ENCODE data around the gene ST3GAL2. TPM values are rescaled to one million over a fixed set of nuclear protein-coding genes. Genes with fewer than 3 reads are reported as not detected.

ST3GAL2 gene
- total and polyA plus RNA-seq, 10 of the 15 experiments (the other 5 are each of a cell fraction or from before 2014, with no cell fraction given) = 0.95 to 61.7 (median 25.9) TPM

GRCh38 chr16:70381604-70382342, 57.1 kb downstream of the ST3GAL2 start (continued):
- TF ChIP-seq NFYB (IDR thresholded peaks at IDR 0.05; ENCODE audit: insufficient read depth, low read depth, low read length) = 0 out of 2 replicates have a peak, but pooled peaks have one; percentile 5

DNA sequence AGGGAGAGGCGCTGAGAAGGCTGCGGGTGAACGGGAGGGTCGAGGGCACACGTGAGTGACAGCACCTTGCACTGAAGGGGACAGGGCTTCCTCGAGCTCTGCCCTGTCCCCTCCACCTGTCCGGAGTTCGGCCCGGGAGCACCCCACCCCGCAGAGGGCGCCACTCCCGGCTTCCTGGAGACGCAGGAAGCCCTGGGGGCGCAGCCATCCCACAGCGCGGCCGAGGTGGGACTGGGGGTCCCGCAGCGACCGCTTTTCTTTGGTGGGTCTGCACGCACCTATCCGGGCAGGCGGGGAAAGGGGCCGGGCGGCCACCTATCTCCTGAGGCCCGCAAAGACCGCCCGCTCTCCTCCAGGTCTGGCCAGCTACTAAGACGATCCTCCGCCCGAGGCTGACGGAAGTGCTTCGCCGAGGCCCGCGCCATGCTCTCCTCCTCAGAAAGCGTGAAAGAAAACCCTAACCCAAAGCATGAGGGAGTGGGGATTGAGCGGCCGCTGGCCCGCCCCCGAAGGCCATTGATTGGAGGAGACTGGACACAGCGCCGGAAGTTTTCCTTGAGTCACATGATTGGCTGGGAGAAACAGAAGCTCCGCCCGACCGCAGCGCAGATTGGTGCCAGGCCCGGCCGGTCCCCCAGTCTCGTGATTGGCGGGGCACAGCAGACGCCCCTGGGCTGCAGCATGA, 57.8 kb downstream of the ST3GAL2 start:
- Histone ChIP-seq H3K4me3 (peak overlapping the region; percentile 97), H3K4me1 (ENCODE audit: control insufficient read depth, insufficient read depth, low read length) (peaks cover 14% of the 10 kb centered on the region), H3K9me3 (replicated peaks; ENCODE audit: control insufficient read depth, insufficient read depth, low read length) (no peaks in the 10 kb centered on the region), H3K9ac (ENCODE audit: control insufficient read depth, insufficient read depth, low read length) (peak overlapping the region; percentile 98), H3K4me2 (ENCODE audit: control insufficient read depth, insufficient read depth) (peak overlapping the region; percentile 93), H3K27me3 (replicated peaks in 1 of 2; ENCODE audit: control insufficient read depth in 2 of 2, insufficient read depth in 2 of 2, low read length in 1 of 2) (no peaks in the 10 kb centered on the region), H4K20me1 (ENCODE audit: control insufficient read depth, insufficient read depth) (no peaks in the 10 kb centered on the region), H2AFZ (ENCODE audit: control insufficient read depth, low read depth, low read length) (peak overlapping the region; percentile 93), H3K79me2 (ENCODE audit: control insufficient read depth, insufficient read depth, low read length) (peaks cover 23% of the 10 kb centered on the region), H3K27ac (ENCODE audit: control insufficient read depth, insufficient read depth) (peak overlapping the region; percentile 92), H3K36me3 (ENCODE audit: control insufficient read depth in 2 of 2, insufficient read depth in 2 of 2, low read length in 1 of 2) (peaks cover 9 to 12% of the 10 kb centered on the region in 2 experiments; a peak in 3 of 4 replicates)
- SMC1A ChIA-PET (ENCODE audit: uncharacterized antibody, unreplicated experiment) = interaction anchor here (0.7 to 2.4 kb wide), 16 partner anchors 11 to 272 kb away, joined by 3 to 11 read pairs (median 4); partner anchors contain the start of genes AARS1 and DDX19A
- in situ Hi-C loops (cut with MboI) (no loop called here), intact Hi-C loops (cut with micrococcal nuclease; ENCODE audit: unreplicated experiment) (loop anchor here (2.0 kb wide), 4 partner anchors 50 to 148 kb away; partner anchors contain the start of gene ST3GAL2)
- WGBS (ENCODE audit: insufficient coverage, insufficient replicate concordance, low lambda C conversion rate, missing lambda C conversion rate) = under 1% methylated on average over 38 of the region's 52 CpGs
- BruUV-seq (replicated peaks) = TSS peak; percentile 62
- CTCF ChIA-PET = interaction anchor here (0.6 to 2.9 kb wide), 17 partner anchors 11 to 651 kb away, joined by 3 to 26 read pairs (median 4); partner anchors contain the start of genes COG4, EXOSC6, FCSK and SF3B3
- RAD21 ChIA-PET (ENCODE audit: unreplicated experiment) = interaction anchor here (0.9 to 3.3 kb wide), 21 partner anchors 9 to 272 kb away, joined by 3 to 28 read pairs (median 6); partner anchors contain the start of genes COG4, DDX19A, FCSK and SF3B3
- ATAC-seq (peak; percentile 94), FAIRE-seq (peak; percentile 98), DNase-seq (ENCODE audit: low read depth, low spot score) (peak; percentile 91)
- POLR2A ChIA-PET = interaction anchor here (0.5 to 2.4 kb wide), 18 partner anchors 13 to 269 kb away, joined by 3 to 20 read pairs (median 4); partner anchors contain the start of genes DDX19A and FCSK
- TF ChIP-seq, protein P1, sequence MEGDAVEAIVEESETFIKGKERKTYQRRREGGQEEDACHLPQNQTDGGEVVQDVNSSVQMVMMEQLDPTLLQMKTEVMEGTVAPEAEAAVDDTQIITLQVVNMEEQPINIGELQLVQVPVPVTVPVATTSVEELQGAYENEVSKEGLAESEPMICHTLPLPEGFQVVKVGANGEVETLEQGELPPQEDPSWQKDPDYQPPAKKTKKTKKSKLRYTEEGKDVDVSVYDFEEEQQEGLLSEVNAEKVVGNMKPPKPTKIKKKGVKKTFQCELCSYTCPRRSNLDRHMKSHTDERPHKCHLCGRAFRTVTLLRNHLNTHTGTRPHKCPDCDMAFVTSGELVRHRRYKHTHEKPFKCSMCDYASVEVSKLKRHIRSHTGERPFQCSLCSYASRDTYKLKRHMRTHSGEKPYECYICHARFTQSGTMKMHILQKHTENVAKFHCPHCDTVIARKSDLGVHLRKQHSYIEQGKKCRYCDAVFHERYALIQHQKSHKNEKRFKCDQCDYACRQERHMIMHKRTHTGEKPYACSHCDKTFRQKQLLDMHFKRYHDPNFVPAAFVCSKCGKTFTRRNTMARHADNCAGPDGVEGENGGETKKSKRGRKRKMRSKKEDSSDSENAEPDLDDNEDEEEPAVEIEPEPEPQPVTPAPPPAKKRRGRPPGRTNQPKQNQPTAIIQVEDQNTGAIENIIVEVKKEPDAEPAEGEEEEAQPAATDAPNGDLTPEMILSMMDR (IDR thresholded peaks at IDR 0.05 in 2 of 3, conservative IDR thresholded peaks at IDR 0.05 in 1 of 3; ENCODE audit: control insufficient read depth in 2 of 3, extremely low read depth in 1 of 3, insufficient read depth in 1 of 3, low read depth in 3 of 3, low read length in 3 of 3) = peak; percentile 13 to 33 (median 32); a peak in 3 of 6 replicates
- TF ChIP-seq NFIC (IDR thresholded peaks at IDR 0.05; ENCODE audit: low read depth, low read length) (peak; percentile 9; the same call in 1 of the 2 replicates), BCL3 (IDR thresholded peaks at IDR 0.05; ENCODE audit: borderline replicate concordance, insufficient read depth, low read depth, low read length, poor library complexity, severe bottlenecking) (peak; percentile 65), GABPA (IDR thresholded peaks at IDR 0.05; ENCODE audit: low read depth) (peak; percentile 86), MYC (IDR thresholded peaks at IDR 0.05; ENCODE audit: insufficient read depth, insufficient read length, insufficient replicate concordance, low read length, severe bottlenecking) (no peak), RUNX3 (IDR thresholded peaks at IDR 0.05; ENCODE audit: low read length) (peak; percentile 25; the same call in 1 of the 2 replicates), SUPT20H (IDR thresholded peaks at IDR 0.05; ENCODE audit: borderline replicate concordance, control insufficient read depth, low read depth, low read length) (no peak), FOS (IDR thresholded peaks at IDR 0.05; ENCODE audit: borderline replicate concordance, extremely low read depth, insufficient read length) (peak; percentile 62), CBX5 (IDR thresholded peaks at IDR 0.05; ENCODE audit: low read depth) (no peak; the same call in 1 of the 2 replicates), POU2F2 (IDR thresholded peaks at IDR 0.05; ENCODE audit: borderline replicate concordance, low read depth, low read length) (peak; percentile 44; the same call in 1 of the 3 replicates), SIN3A (IDR thresholded peaks at IDR 0.05; ENCODE audit: low read depth, low read length) (peak; percentile 71; the same call in 1 of the 2 replicates)
- TF ChIP-seq, protein P2, sequence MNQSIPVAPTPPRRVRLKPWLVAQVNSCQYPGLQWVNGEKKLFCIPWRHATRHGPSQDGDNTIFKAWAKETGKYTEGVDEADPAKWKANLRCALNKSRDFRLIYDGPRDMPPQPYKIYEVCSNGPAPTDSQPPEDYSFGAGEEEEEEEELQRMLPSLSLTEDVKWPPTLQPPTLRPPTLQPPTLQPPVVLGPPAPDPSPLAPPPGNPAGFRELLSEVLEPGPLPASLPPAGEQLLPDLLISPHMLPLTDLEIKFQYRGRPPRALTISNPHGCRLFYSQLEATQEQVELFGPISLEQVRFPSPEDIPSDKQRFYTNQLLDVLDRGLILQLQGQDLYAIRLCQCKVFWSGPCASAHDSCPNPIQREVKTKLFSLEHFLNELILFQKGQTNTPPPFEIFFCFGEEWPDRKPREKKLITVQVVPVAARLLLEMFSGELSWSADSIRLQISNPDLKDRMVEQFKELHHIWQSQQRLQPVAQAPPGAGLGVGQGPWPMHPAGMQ (IDR thresholded peaks at IDR 0.05; ENCODE audit: borderline replicate concordance) = no peak

Measured in GM12878 (cell line).